ENCODE measurements around the gene MTCH1. TPM values are rescaled to one million over a fixed set of nuclear protein-coding genes. Genes with fewer than 3 reads are reported as not detected.

The MTCH1 gene
- total RNA-seq, 2 donors from 2014 or later = 237 to 273 TPM

- H3K4me3 ChIP-seq = no peak overlapping the region
- peaks cover 0 to 5% of the 10 kb centered on the region in 2 donors for H3K4me1 ChIP-seq (ENCODE audit: control insufficient read depth in 1 of 2, low read depth in 2 of 2)
- no peaks in the 10 kb centered on the region for H3K27me3 ChIP-seq (replicated peaks; ENCODE audit: insufficient read depth)
- no peak for ATAC-seq (ENCODE audit: insufficient number of reproducible peaks, low FRiP score, low read depth)
- no peak for TF ChIP-seq CTCF (IDR thresholded peaks at IDR 0.05)
- no peak for DNase-seq (ENCODE audit: low spot score)
- no peak overlapping the region for H3K27ac ChIP-seq
- H3K9me3 ChIP-seq = no peaks in the 10 kb centered on the region
- no peaks in the 10 kb centered on the region for H3K36me3 ChIP-seq
Measured at GRCh38 chr6:36958775-36959554, 27.0 kb downstream of the MTCH1 start.

- TF ChIP-seq CTCF (IDR thresholded peaks at IDR 0.05) = no peak
- H3K36me3 ChIP-seq = no peaks in the 10 kb centered on the region
- H3K27me3 ChIP-seq (replicated peaks; ENCODE audit: insufficient read depth) = no peaks in the 10 kb centered on the region
- H3K4me3 ChIP-seq = no peak overlapping the region
- ATAC-seq (ENCODE audit: insufficient number of reproducible peaks, low FRiP score, low read depth) (no peak), DNase-seq (ENCODE audit: low spot score) (no peak)
- H3K27ac ChIP-seq = no peak overlapping the region
- no peaks in the 10 kb centered on the region for H3K9me3 ChIP-seq
- no peaks in the 10 kb centered on the region for H3K4me1 ChIP-seq (ENCODE audit: control insufficient read depth in 1 of 2, low read depth in 2 of 2)
Measured at GRCh38 chr6:36957773-36958271, 28.2 kb downstream of the MTCH1 start.

GRCh38 chr6:36956446-36956820 is 29.6 kb downstream of the MTCH1 start:
- Histone ChIP-seq H3K9me3 (no peaks in the 10 kb centered on the region), H3K27me3 (replicated peaks; ENCODE audit: insufficient read depth) (no peaks in the 10 kb centered on the region), H3K36me3 (no peaks in the 10 kb centered on the region), H3K27ac (no peak overlapping the region), H3K4me1 (ENCODE audit: control insufficient read depth in 1 of 2, low read depth in 2 of 2) (no peaks in the 10 kb centered on the region), H3K4me3 (no peak overlapping the region)
- TF ChIP-seq CTCF (IDR thresholded peaks at IDR 0.05) = no peak
- DNase-seq (ENCODE audit: low spot score) (no peak), ATAC-seq (ENCODE audit: insufficient number of reproducible peaks, low FRiP score, low read depth) (no peak)

GRCh38 chr6:36955671-36956445 is 30.1 kb downstream of the MTCH1 start:
- no peaks in the 10 kb centered on the region for H3K9me3 ChIP-seq
- no peak overlapping the region for H3K4me3 ChIP-seq
- no peaks in the 10 kb centered on the region for H3K4me1 ChIP-seq (ENCODE audit: control insufficient read depth in 1 of 2, low read depth in 2 of 2)
- DNase-seq (ENCODE audit: low spot score) (no peak), ATAC-seq (ENCODE audit: insufficient number of reproducible peaks, low FRiP score, low read depth) (no peak)
- no peak for TF ChIP-seq CTCF (IDR thresholded peaks at IDR 0.05)
- no peaks in the 10 kb centered on the region for H3K36me3 ChIP-seq
- H3K27ac ChIP-seq = no peak overlapping the region
- no peaks in the 10 kb centered on the region for H3K27me3 ChIP-seq (replicated peaks; ENCODE audit: insufficient read depth)

- Histone ChIP-seq H3K4me3 (no peak overlapping the region), H3K9me3 (no peaks in the 10 kb centered on the region), H3K27me3 (replicated peaks; ENCODE audit: insufficient read depth) (no peaks in the 10 kb centered on the region), H3K27ac (no peak overlapping the region), H3K36me3 (no peaks in the 10 kb centered on the region), H3K4me1 (ENCODE audit: control insufficient read depth in 1 of 2, low read depth in 2 of 2) (no peaks in the 10 kb centered on the region)
- no peak for ATAC-seq (ENCODE audit: insufficient number of reproducible peaks, low FRiP score, low read depth)
- no peak for TF ChIP-seq CTCF (IDR thresholded peaks at IDR 0.05)
- DNase-seq (ENCODE audit: low spot score) = no peak
Measured at GRCh38 chr6:36955136-36955535, 30.9 kb downstream of the MTCH1 start.

Data from thoracic aorta (tissue), 2 donors.